Sigmoid colon (tissue), 7 donors: ENCODE measurements around the gene SSX7. TPM values are rescaled to one million over a fixed set of nuclear protein-coding genes. Genes with fewer than 3 reads are reported as not detected.
"Not testable (repeated sequence)": the region's sequence is repeated elsewhere in the genome, so short reads cannot be mapped to it uniquely, and the experiment has no call there.

Source experiments
- DNase-seq: peaks from one replicate; pipeline ENCODE4 v3.0.0-alpha.2; 2019
- H3K27ac ChIP-seq, 4 donors: fragments of 200-600 bp; sonication (generic); one replicate each; pipeline ENCODE4 v1.5.1; 2016 to 2019; ENCODE audit warnings: mild to moderate bottlenecking in 1 of 4
- H3K27me3 ChIP-seq, 3 donors: fragments of 200-600 bp; sonication (generic); one replicate each; pipeline ENCODE4 v1.5.1; 2019; ENCODE audit warnings: mild to moderate bottlenecking in 1 of 3
- H3K36me3 ChIP-seq, 4 donors: fragments of 200-600 bp; sonication (generic); one replicate each; pipeline ENCODE4 v1.5.1; 2016 to 2019
- H3K4me1 ChIP-seq, 4 donors: fragments of 200-600 bp; sonication (generic); one replicate each; pipeline ENCODE4 v1.5.1; 2017 to 2019
- H3K4me3 ChIP-seq, 4 donors: fragments of 200-600 bp; sonication (generic); one replicate each; pipeline ENCODE4 v1.5.1; 2017 to 2019; ENCODE audit warnings: mild to moderate bottlenecking in 2 of 4, moderate library complexity in 1 of 4
- H3K9me3 ChIP-seq, 4 donors: fragments of 200-600 bp in 3 of 4; sonication (generic) in 3 of 4; one replicate each; pipeline versions ENCODE4 v1.5.1 to v1.6.1; 2013 to 2019
- CTCF ChIP-seq, 4 experiments: fragments of 450-650 bp in 3 of 4; fragments of 200-600 bp in 1 of 4; IDR thresholded peaks; one replicate each; pipeline ENCODE4 v1.5.1; 2016 to 2019; ENCODE audit warnings: antibody characterized with exemption in 4 of 4, mild to moderate bottlenecking in 3 of 4, moderate library complexity in 2 of 4
- EP300 ChIP-seq, 4 donors: sonication (generic); formaldehyde crosslinking; IDR thresholded peaks; one replicate each; pipeline ENCODE4 v1.6.1; 2017; ENCODE audit warnings: antibody characterized with exemption in 4 of 4
- POLR2A ChIP-seq, 2 donors: fragments of 450-650 bp; IDR thresholded peaks; one replicate each; pipeline ENCODE4 v1.6.1; 2016; ENCODE audit warnings: antibody characterized with exemption in 2 of 2, mild to moderate bottlenecking in 2 of 2, moderate library complexity in 2 of 2
- POLR2AphosphoS5 ChIP-seq, 4 donors: sonication (generic); formaldehyde crosslinking; IDR thresholded peaks; one replicate each; pipeline ENCODE4 v1.6.1; 2017; ENCODE audit warnings: antibody characterized with exemption in 4 of 4
- WGBS, 2 donors: extraction: QIAGEN DNeasy Blood & Tissue Kit; methylation state at CpG; one replicate each; pipeline ENCODE4 v1.1.7; 2013; 5-methylcytosine and 5-hydroxymethylcytosine counted together
- intact Hi-C: fragments of 100-400 bp; cut with DNase I; formaldehyde crosslinking; loops from one replicate; pipeline ENCODE4 v1.15.1; 2023
- polyA plus RNA-seq, 3 donors: library from polyadenylated mRNA; stranded (reverse); fragments of 200-250 nt; gene quantifications; one replicate each; pipeline ENCODE4 v1.2.3, GENCODE V29; 2013
- total RNA-seq, 4 donors: library from RNA; depleted of rRNA; stranded (reverse); fragments of >200 nt; gene quantifications; one replicate each; pipeline ENCODE4 v1.1.0, GENCODE V29; 2016
- donor health status: healthy with polysubstance abuse.
- donor health status: Bipolar disorder and iron deficiency.
- donor health status: healthy.

Gene SSX7
- total RNA-seq (not detected), polyA plus RNA-seq (not detected)

GRCh38 chrX:52654800-52655199 is at the start of gene SSX7:
TSS of gene SSX7 (minus strand) at chrX:52654900. CDS start at chrX:52653472, 1,428 bp downstream.
- H3K27me3 ChIP-seq, H3K27ac ChIP-seq, H3K36me3 ChIP-seq, H3K9me3 ChIP-seq, DNase-seq, H3K4me3 ChIP-seq, H3K4me1 ChIP-seq, intact Hi-C loops: not testable (repeated sequence)
- WGBS, 2 donors: 91 to 92% methylated on average over 9 of the region's 9 CpGs

- intact Hi-C loops, H3K36me3 ChIP-seq: not testable (repeated sequence)
Measured at GRCh38 chrX:52692034-52692433, 37.3 kb upstream of the SSX7 start.

GRCh38 chrX:52662218-52662617 is 7.5 kb upstream of the SSX7 start:
- H3K9me3 ChIP-seq, DNase-seq, H3K4me3 ChIP-seq, intact Hi-C loops, H3K4me1 ChIP-seq, H3K36me3 ChIP-seq, H3K27me3 ChIP-seq, H3K27ac ChIP-seq: not testable (repeated sequence)
- WGBS, 2 donors: 89 to 92% methylated on average over 2 of the region's 2 CpGs

More at GRCh38 chrX:52692034-52692433, 37.3 kb upstream of the SSX7 start:
- DNase-seq, H3K4me3 ChIP-seq, H3K27ac ChIP-seq, H3K4me1 ChIP-seq, H3K27me3 ChIP-seq, H3K9me3 ChIP-seq: not testable (repeated sequence)
- 18 to 55% methylated on average over 1 of the region's 4 CpGs for WGBS, 2 donors

GRCh38 chrX:52655475-52655874 is 775 bp upstream of the SSX7 start:
- DNase-seq, H3K4me1 ChIP-seq, H3K27me3 ChIP-seq, H3K4me3 ChIP-seq, H3K36me3 ChIP-seq, intact Hi-C loops, H3K27ac ChIP-seq, H3K9me3 ChIP-seq: not testable (repeated sequence)
- whole genome bisulfite sequencing, 2 donors: 90 to 91% methylated on average over 8 of the region's 8 CpGs

GRCh38 chrX:52650676-52651075 is 4.0 kb downstream of the SSX7 start:
- H3K27me3 ChIP-seq, H3K36me3 ChIP-seq, intact Hi-C loops, H3K27ac ChIP-seq, H3K4me1 ChIP-seq, H3K9me3 ChIP-seq, H3K4me3 ChIP-seq, DNase-seq: not testable (repeated sequence)
- 58 to 73% methylated on average over 3 of the region's 3 CpGs for WGBS, 2 donors

- DNase-seq, H3K9me3 ChIP-seq, intact Hi-C loops, H3K36me3 ChIP-seq, H3K27ac ChIP-seq, H3K4me3 ChIP-seq, H3K27me3 ChIP-seq, H3K4me1 ChIP-seq: not testable (repeated sequence)
- WGBS, 2 donors: 89 to 90% methylated on average over 7 of the region's 7 CpGs
Measured at GRCh38 chrX:52648956-52649355, 5.7 kb downstream of the SSX7 start.

GRCh38 chrX:52628483-52628882 is 26.2 kb downstream of the SSX7 start:
- 11 to 58% methylated on average over 3 of the region's 3 CpGs for WGBS, 2 donors

GRCh38 chrX:52620661-52621060 is 34.0 kb downstream of the SSX7 start:
- DNase-seq, H3K36me3 ChIP-seq, H3K4me1 ChIP-seq, H3K27ac ChIP-seq, H3K27me3 ChIP-seq, H3K4me3 ChIP-seq, intact Hi-C loops, H3K9me3 ChIP-seq: not testable (repeated sequence)
- WGBS, 2 donors: 20 to 32% methylated on average over 8 of the region's 8 CpGs

More at GRCh38 chrX:52628483-52628882, 26.2 kb downstream of the SSX7 start:
- H3K9me3 ChIP-seq, H3K27me3 ChIP-seq, H3K4me1 ChIP-seq, intact Hi-C loops, DNase-seq, H3K27ac ChIP-seq, H3K4me3 ChIP-seq, H3K36me3 ChIP-seq: not testable (repeated sequence)

GRCh38 chrX:52608961-52609360 is 45.7 kb downstream of the SSX7 start:
- DNase-seq: no peak
- Histone ChIP-seq H3K9me3 (no peaks in the 10 kb centered on the region), H3K27ac (no peak overlapping the region), H3K27me3 (no peaks in the 10 kb centered on the region), H3K36me3 (no peaks in the 10 kb centered on the region), H3K4me1 (no peaks in the 10 kb centered on the region), H3K4me3 (no peak overlapping the region)
- WGBS, 2 donors: 67 to 85% methylated on average over 1 of the region's 1 CpG
- intact Hi-C loops: no loop called here
- TF ChIP-seq POLR2AphosphoS5 (IDR thresholded peaks at IDR 0.05) (no peak), POLR2A (IDR thresholded peaks at IDR 0.05) (no peak), CTCF (IDR thresholded peaks at IDR 0.05) (no peak), EP300 (IDR thresholded peaks at IDR 0.05) (no peak)

GRCh38 chrX:52603151-52603550 is 51.5 kb downstream of the SSX7 start:
- 57 to 85% methylated on average over 8 of the region's 8 CpGs for WGBS, 2 donors
- H3K36me3 ChIP-seq, H3K27me3 ChIP-seq, DNase-seq, H3K9me3 ChIP-seq, H3K27ac ChIP-seq, H3K4me3 ChIP-seq, intact Hi-C loops, H3K4me1 ChIP-seq: not testable (repeated sequence)
